Retina (tissue), 1 donor: ENCODE data around the gene SH2D3A.
"Not testable (repeated sequence)": the region's sequence is repeated elsewhere in the genome, so short reads cannot be mapped to it uniquely, and the experiment has no call there.

Experiments used
- DNase-seq: peaks from one replicate; pipeline ENCODE4 v3.0.0-alpha.2; 2016

Gene SH2D3A

DNA sequence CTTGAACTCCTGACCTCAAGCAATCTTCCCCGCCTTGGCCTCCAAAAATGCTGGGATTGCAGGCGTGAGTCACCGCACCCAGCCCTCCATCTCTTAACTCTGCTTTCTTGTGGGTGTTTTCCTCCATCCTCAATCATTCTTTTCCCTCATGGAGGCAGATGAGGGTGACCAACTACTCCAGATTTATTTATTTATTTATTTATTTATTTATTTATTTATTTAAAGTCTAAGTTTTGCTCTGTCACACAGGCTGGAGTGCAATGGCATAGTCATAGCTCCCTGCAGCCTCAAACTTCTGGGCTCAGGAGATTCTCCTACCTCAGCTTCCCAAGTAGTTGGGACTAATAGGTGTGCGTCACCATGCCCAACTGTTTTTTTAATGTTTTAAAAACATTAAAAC, 20.2 kb upstream of the SH2D3A start:
- no peak for DNase-seq

- no peak for DNase-seq
Observed at GRCh38 chr19:6779206-6779605, 12.0 kb upstream of the SH2D3A start.

DNA sequence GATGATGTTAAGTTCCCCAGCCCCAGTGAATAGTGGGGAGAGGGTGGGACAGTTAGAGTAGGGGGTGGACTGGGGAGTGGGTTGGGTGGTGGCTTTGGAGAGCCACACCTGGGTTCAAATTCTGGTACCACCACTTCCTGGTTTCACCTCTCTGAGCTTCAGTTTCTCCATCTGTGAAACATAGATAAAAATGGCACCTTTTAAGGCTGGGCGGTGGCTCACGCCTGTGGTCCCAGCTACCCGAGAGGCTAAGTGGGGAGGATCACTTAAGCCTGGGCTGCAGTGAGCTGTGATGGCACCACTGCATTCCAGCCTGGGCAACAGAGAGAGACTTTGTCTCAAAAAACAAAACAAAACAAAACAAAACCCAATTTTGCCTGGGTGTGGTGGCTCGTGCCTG, 11.2 kb upstream of the SH2D3A start:
- DNase-seq: no peak

GRCh38 chr19:6777434-6777833, 10.2 kb upstream of the SH2D3A start:
- no peak for DNase-seq

- DNase-seq: no peak
Observed at GRCh38 chr19:6776999-6777398, 9.8 kb upstream of the SH2D3A start.

DNA sequence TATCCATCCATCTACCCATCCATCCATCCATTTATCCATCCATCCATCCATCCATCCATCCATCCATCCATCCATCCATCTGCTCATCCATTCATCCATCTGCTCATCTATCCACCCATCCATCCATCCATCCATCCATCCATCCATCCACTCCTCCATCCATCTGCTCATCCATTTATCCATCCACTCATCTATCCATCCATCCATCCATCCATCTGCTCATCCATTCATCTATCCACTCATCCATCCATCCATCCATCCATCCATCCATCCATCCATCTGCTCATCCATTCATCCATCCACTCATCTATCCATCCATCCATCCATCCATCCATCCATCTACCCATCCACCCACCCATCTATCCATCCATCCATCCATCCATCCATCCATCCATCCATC, 8.8 kb upstream of the SH2D3A start:
- DNase-seq: not testable (repeated sequence)

DNA sequence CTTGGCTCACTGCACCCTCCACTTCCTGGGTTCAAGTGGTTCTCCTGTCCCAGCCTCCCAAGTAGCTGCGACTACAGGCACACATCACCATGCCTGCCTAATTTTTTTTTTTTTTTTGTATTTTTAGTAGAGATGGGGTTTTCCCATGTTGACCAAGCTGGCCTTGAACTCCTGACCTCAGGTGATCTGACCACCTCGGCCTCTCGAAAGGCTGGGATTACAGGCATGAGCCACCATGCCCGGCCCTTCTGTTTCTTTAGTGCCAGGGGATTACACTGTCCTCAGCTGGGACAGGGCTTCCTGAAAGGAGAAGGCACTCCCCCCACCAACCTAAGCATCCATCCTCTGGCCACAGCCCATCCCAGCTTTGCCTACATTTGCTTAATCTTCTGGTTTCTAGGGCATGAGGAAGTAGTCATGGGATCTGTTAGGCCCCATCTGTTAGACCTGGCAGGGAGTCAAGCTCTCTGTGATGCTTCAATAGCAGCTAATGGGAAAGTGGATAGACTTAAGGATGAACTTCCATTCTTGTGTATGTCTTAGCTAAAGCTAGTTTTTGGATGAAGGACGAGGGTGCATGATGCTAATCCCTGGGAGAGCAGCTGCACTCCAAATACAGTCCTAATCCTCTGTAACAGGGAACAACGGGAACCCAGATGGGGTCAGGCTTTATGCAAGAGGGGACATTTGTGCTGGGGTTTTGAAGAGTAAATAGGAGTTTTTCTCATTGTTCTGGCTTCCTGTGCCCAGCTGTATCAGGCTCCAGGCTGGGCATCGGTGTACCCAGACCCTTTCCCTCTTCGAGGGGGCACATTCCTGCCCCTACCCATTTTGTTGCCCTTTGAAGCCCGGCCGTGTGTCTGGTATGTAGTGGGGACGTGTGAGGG, 7.8 kb upstream of the SH2D3A start:
- no peak for DNase-seq

GRCh38 chr19:6773323-6773931, 6.2 kb upstream of the SH2D3A start:
- DNase-seq: no peak

DNA sequence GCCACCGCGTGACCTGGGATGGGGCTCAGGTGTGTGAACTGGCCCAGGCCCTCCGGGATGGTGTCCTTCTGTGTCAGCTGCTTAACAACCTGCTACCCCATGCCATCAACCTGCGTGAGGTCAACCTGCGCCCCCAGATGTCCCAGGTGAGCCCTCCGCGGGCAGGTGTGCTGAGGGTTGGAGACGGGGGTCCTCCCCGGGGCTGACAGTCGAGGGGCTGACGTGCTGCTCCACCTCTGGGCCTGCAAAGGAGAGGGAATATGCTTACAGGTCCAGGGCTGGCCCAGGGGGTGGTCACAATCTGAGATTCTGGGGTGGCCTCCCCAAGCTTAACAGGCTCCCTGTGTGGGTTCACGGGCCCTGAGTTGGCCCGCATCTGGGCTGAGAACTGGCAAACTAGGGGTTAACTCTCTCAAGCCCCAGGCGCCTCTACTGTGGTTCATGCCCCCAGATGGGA, 5.7 kb upstream of the SH2D3A start:
- no peak for DNase-seq

GRCh38 chr19:6772028-6772865, 5.0 kb upstream of the SH2D3A start, which contains the start of gene VAV1:
VAV1 (plus strand) TSS chr19:6772708; CDS start chr19:6772808, 100 bp downstream.
- DNase-seq: no peak

DNA sequence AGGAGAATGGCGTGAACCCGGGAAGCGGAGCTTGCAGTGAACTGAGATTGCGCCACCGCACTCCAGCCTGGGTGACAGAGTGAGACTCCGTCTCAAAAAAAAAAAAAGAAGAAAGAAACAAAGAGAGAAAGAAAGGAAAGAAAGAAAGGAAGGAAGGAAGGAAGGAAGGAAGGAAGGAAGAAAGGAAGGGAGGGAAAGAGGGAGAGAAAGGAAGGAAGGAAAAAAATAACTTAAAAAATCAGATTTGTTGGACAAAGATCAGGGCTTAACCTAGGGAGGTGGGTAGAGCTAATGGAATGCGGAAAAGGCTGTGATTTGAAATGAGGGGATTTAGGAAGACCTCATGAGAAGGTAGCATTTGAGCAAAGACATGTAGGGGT, 4.4 kb upstream of the SH2D3A start:
- not testable (repeated sequence) for DNase-seq

DNA sequence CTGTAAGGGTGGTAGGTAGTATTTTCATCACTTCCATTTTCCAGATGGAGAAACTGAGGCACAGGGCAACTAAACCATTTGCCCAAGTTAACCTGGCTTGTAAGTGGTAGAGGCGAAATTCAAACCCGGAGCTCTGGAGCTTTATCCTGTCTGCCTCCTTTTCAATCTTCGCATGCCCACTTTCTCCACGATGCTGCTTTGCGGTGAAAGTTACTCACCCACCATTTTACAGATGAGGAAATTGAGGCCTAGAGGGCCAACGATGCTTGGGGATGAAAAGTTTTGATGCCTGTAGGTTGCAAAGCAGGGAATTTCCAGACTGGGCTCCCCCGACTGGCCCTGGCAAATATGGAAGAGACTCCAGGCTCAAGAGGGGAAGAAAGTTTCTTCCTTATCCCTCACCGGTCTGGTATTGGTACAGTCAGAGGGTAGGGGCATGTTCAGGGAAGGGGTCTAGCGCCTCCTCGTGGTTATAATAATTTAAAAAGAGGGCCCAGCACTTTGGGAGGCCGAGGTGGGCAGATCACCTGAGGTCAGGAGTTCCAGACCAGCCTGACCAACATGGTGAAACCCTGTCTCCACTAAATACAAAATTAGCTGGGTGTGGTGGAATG, 1.9 kb upstream of the SH2D3A start:
- no peak for DNase-seq

- DNase-seq: no peak
Observed at GRCh38 chr19:6768236-6768785, 1.1 kb upstream of the SH2D3A start.

DNA sequence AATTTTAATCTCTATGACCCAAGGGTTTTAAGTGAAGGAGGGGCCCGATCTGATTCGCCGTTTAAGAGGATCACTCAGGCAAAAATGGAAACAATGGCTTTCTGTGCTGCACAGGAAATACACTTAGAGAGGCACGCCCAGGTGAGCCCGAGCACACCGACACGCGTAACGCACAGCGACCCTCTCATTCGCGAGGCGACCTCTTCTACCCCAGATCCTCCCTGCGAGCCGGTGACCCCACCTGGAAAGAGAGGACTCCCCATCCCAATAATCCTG, 216 bp downstream of the SH2D3A start:
- no peak for DNase-seq

GRCh38 chr19:6766357-6767080, 716 bp downstream of the SH2D3A start:
- no peak for DNase-seq

DNA sequence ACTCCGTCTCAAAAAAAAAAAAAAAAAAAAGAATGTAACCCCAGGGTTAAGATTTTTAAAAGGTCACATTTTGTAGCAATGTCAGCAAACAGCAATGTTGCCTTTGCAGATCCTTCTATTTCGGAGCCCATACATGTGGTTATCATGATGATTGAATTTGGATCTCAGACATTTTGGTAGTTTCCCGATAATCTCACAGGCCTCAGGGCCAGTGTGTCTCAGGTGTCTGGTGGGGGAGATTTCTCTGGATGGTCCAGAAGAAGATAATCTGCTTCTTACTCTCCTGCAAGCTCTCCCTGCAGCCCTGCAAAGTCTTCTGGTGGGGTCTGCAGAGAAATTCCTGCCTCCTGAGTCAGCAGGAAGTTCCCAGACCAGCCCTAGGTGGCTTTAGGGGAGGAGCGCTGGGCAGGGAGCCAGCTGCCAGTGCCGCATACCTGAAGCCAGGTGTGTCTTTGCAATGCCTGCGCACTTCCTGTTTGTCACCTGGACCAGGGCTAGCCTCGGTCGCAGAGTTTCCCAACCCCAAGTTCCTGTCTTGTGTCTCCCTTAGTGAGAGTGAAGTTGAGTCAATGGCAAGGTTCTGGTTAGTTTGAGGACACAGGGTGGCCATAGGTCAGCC, 1.4 kb downstream of the SH2D3A start:
- DNase-seq: no peak

DNA sequence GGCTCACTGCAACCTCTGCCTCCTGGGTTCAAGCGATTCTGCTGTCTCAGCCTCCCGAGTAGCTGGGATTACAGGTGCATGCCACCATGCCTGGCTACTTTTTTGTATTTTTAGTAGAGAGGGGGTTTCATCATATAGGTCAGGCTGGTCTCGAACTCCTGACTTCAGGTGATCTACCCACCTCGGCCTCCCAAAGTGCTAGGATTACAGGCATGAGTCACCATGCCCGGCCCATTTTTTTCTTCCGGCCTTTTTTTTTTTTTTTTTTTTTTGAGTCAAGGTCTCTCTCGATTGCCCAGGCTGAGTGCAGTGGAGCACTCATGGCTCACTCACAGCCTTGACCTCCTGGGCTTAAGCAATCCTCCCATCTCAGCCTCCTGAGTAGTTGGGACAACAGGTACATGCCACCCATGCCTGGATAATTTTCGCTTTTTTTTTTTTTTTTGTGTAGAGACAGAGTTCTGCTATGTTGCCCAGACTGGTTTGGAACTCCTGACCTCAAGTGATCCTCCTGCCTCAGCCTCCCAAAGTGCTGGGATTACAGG, 4.9 kb downstream of the SH2D3A start:
- not testable (repeated sequence) for DNase-seq

DNA sequence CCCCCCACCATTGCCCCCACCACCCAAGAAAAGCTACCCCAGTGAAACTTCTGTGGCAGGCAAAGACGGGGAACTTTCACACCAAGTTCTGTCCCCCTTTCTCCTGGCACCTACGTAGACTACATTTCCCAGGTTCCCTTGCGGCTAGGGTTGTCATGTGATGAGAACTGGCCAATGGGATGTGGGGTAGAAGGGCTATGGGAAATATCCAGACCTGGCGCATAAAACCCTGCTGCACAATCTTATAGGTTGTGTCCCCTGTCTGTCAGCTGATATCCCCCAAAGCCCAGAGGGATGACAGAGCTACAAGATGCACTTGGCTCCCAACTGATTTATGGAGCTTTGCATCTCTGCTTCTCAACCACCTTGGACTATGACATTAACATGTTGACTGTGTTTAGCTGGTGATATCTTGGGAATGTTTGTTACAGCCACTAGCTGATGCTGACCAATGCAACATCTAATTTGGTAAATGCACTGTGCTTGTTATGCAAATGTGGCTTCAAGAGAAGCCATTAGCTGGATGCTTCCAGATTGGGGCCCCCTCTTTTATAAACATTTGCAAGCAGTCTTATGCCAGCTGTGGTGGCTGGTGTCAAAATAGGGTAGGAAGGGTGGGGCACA, 6.1 kb downstream of the SH2D3A start:
- DNase-seq: no peak

DNA sequence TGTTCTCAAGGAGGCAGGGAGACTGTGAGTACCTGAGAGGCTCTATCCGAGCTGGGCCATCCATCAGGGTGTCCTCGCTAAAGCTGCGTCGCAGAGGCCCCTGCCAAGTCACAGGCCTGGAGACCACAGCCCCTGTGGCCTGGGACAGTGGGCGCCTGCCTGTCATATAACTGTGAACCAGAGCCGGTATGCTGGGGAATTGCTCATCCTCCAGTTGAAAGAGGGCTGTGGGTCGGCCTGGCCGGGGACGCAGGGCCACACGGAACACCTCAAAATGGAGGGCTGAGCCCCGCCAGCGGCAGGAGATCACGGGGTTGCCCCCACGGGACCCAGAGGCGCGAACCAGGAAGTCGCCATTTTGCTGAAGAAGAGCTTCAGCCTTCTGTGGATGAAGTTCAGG, 6.6 kb downstream of the SH2D3A start:
- no peak for DNase-seq

DNA sequence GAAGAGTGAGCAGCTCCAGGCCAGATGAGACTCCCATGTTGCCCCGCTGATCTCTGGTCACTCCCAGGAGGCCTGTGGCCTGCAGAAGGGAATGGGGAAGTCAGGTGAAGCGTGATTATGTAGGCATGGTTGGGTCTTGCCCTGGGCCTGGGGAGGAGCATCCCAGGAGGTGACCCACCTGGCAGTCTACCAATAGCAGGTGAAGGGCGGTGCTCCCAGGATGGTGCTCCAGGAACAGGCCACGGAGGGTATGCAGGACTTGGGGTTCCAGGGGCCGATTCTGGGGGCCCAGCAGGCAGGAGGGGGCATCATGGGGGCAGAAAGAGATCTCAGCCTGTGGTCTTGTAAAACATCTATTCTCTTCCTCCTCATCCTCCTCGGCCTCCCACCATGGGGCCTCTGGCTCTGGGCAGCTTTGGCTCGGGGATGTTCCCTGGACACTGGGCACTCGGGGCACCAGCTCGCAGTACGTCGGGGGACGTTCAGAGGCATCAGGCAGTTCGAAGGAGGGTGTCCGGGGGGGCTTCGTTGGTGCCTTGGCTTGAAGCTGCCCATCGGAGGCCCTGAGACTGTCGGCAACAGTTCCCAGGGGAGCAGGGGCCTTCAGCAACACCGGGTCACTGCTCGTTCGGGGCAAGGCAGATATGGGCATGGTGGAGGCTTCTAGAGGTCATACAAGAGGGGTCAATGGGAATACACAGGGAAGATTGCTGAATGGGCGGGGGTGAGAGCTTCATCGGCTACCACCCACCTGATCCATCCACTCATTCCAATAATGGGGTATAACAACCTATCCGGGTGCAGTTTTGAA, 12.4 kb downstream of the SH2D3A start:
- no peak for DNase-seq
